Renal cortical epithelial cell (primary cell): ENCODE results near the gene CGB5. TPM values are rescaled to one million over a fixed set of nuclear protein-coding genes. Genes with fewer than 3 reads are reported as not detected.
A peak's percentile ranks its signal among the peaks of the same experiment; 100 is the strongest.
"Not testable (repeated sequence)": the region's sequence is repeated elsewhere in the genome, so short reads cannot be mapped to it uniquely, and the experiment has no call there.

Experiments used
- DNase-seq: peaks from one replicate; pipeline ENCODE4 v3.0.0-alpha.2; 2011; ENCODE audit warnings: low read depth
- total RNA-seq: library from RNA; depleted of rRNA; stranded (reverse); fragments of >200 nt; gene quantifications from 2 replicates; pipeline ENCODE4 v1.2.3, GENCODE V29; 2014

Gene CGB5
- total RNA-seq, 1 donor from 2014 or later = not detected

- DNase-seq = peak; percentile 43
These were observed 22.4 kb upstream of the CGB5 start for GRCh38 chr19:49020931-49021895.

- no peak for DNase-seq
These were observed 21.5 kb upstream of the CGB5 start for GRCh38 chr19:49022116-49022515.

GRCh38 chr19:49024233-49024632 is 19.4 kb upstream of the CGB5 start, which contains the start of gene CGB3:
TSS of gene CGB3 (minus strand) at chr19:49024333. CDS start at chr19:49023971, 362 bp downstream.
- not testable (repeated sequence) for DNase-seq

- not testable (repeated sequence) for DNase-seq
These were observed 18.6 kb upstream of the CGB5 start for GRCh38 chr19:49025088-49025487.

GRCh38 chr19:49025599-49025998 is 18.0 kb upstream of the CGB5 start:
- DNase-seq = not testable (repeated sequence)

- not testable (repeated sequence) for DNase-seq
These were observed 15.0 kb upstream of the CGB5 start for GRCh38 chr19:49028686-49029085.

- DNase-seq = not testable (repeated sequence)
These were observed 13.9 kb upstream of the CGB5 start for GRCh38 chr19:49029749-49030148.

- DNase-seq = not testable (repeated sequence)
These were observed 13.3 kb upstream of the CGB5 start for GRCh38 chr19:49030323-49030722.

- not testable (repeated sequence) for DNase-seq
These were observed 11.9 kb upstream of the CGB5 start, which contains the start of gene CGB2 for GRCh38 chr19:49031642-49032301. TSS of gene CGB2 (plus strand) at chr19:49031890. CDS start at chr19:49032096, 206 bp downstream.

- not testable (repeated sequence) for DNase-seq
These were observed 6.8 kb upstream of the CGB5 start, which contains the start of gene CGB1 for GRCh38 chr19:49036815-49037214. TSS of gene CGB1 (minus strand) at chr19:49036895. CDS start at chr19:49036711, 184 bp downstream.

GRCh38 chr19:49038111-49038510 is 5.5 kb upstream of the CGB5 start:
- not testable (repeated sequence) for DNase-seq

GRCh38 chr19:49038557-49039276 is 4.9 kb upstream of the CGB5 start:
- DNase-seq = peak; percentile 41

- DNase-seq = not testable (repeated sequence)
These were observed 3.9 kb upstream of the CGB5 start for GRCh38 chr19:49039736-49040135.

- no peak for DNase-seq
These were observed 1.5 kb upstream of the CGB5 start for GRCh38 chr19:49042177-49042576.

- DNase-seq = not testable (repeated sequence)
These were observed 982 bp upstream of the CGB5 start for GRCh38 chr19:49042666-49043065.

GRCh38 chr19:49049011-49049410 is 5.4 kb downstream of the CGB5 start, which contains the start of gene CGB8:
TSS of gene CGB8 (minus strand) at chr19:49049111. CDS start at chr19:49048739, 372 bp downstream.
- DNase-seq = not testable (repeated sequence)

GRCh38 chr19:49049834-49050233 is 6.2 kb downstream of the CGB5 start:
- DNase-seq = not testable (repeated sequence)

GRCh38 chr19:49050376-49051033 is 6.9 kb downstream of the CGB5 start:
- DNase-seq = peak; percentile 33

GRCh38 chr19:49056101-49056901 is 12.7 kb downstream of the CGB5 start:
- DNase-seq = no peak
